C4-2B (cell line): Measurements from ENCODE around the gene TBL2.

Experiments used
- CTCF ChIP-seq: fragments of 450-650 bp; conservative IDR thresholded peaks from 2 replicates; pipeline ENCODE4 v1.5.1; 2017; ENCODE audit warnings: mild to moderate bottlenecking
- ZFX ChIP-seq: fragments of 450-650 bp; IDR thresholded peaks from 2 replicates; pipeline ENCODE4 v1.6.1; 2017

DNA sequence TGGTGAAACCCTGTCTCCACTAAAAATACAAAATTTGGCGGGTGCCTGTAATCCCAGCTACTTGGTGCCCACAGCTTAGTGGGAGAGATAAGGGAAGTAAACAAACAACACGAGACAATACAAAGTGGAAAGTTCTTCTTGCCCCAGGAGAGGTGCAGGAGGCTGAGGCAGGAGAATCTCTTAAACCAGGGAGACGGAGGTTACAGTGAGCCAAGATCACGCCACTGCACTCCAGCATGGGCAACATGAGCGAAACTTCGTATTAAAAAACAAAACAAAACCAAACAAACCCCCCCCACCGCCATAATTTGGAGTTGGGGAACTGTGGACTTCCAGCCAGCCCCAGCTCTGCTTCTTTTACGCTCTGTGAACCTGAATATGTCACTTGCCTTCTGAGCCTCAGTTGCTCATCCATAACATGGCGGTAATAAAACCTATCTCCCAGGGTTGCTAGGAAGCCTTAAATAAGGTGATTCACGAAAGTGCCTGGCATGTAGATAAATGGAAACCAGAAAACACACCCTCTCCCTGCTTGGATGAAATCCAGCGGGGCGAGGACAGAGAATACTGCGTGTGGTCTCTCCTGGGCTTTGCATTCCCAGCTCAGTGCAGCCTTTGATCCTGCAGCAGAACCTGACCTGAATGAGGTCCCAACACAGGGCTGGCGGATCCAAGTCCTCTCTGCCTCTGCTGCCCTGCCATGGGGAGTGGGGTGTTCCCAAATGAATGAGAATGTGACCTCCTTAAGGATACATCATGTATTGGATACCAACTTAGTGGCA, 35.8 kb upstream of the TBL2 start:
- TF ChIP-seq CTCF (no peak), ZFX (no peak)
